Measurements from ENCODE around the gene ATP8B1.

DNA sequence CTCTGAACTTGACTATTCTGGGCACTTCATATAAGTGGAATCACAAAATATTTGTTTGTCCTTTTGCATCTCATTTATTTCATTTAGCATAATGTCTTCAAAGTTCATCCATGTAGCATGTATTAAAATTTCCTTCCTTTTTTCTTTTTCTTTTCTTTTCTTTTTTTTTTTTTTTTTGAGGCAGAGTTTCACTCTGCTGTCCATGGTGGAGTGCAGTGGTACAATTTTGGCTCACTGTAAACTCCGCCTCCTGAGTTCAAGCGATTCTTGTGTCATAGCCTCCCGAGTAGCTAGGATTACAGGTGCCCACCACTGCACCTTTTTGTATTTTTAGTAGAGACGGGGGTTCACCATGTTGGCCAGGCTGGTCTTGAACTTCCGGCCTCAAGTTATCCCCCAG lies 11.9 kb downstream of the ATP8B1 start:
- TF ChIP-seq, protein P1, sequence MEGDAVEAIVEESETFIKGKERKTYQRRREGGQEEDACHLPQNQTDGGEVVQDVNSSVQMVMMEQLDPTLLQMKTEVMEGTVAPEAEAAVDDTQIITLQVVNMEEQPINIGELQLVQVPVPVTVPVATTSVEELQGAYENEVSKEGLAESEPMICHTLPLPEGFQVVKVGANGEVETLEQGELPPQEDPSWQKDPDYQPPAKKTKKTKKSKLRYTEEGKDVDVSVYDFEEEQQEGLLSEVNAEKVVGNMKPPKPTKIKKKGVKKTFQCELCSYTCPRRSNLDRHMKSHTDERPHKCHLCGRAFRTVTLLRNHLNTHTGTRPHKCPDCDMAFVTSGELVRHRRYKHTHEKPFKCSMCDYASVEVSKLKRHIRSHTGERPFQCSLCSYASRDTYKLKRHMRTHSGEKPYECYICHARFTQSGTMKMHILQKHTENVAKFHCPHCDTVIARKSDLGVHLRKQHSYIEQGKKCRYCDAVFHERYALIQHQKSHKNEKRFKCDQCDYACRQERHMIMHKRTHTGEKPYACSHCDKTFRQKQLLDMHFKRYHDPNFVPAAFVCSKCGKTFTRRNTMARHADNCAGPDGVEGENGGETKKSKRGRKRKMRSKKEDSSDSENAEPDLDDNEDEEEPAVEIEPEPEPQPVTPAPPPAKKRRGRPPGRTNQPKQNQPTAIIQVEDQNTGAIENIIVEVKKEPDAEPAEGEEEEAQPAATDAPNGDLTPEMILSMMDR (IDR thresholded peaks at IDR 0.05) = no peak
- no peak for TF ChIP-seq POLR2A (IDR thresholded peaks at IDR 0.05)
